HG02840 (cell line): ENCODE results near the gene RUNX3.

Experiments
- ATAC-seq: cut with Tn5 transposase; IDR thresholded peaks from one replicate; pipeline ENCODE4 v1.9.1; 2021; ENCODE audit warnings: mild to moderate bottlenecking, moderate library complexity, moderate number of reproducible peaks; ENCODE audit not compliant: unreplicated experiment, low FRiP score

RUNX3 gene

GRCh38 chr1:24963943-24964693 lies 34.0 kb upstream of the RUNX3 start:
- ATAC-seq = no peak

GRCh38 chr1:24963099-24963872 lies 33.2 kb upstream of the RUNX3 start:
- ATAC-seq = no peak

- no peak for ATAC-seq
These were observed 32.1 kb upstream of the RUNX3 start for GRCh38 chr1:24961961-24962861.

GRCh38 chr1:24961334-24961733 lies 31.3 kb upstream of the RUNX3 start:
- no peak for ATAC-seq

GRCh38 chr1:24960071-24960801 lies 30.2 kb upstream of the RUNX3 start:
- no peak for ATAC-seq

GRCh38 chr1:24959623-24959975 lies 29.5 kb upstream of the RUNX3 start:
- no peak for ATAC-seq

GRCh38 chr1:24958766-24959622 lies 28.9 kb upstream of the RUNX3 start:
- no peak for ATAC-seq

- ATAC-seq = no peak
These were observed 28.0 kb upstream of the RUNX3 start for GRCh38 chr1:24957808-24958752.

- ATAC-seq = no peak
These were observed 27.1 kb upstream of the RUNX3 start for GRCh38 chr1:24957016-24957807.

- no peak for ATAC-seq
These were observed 25.8 kb upstream of the RUNX3 start for GRCh38 chr1:24955779-24956365.

- no peak for ATAC-seq
These were observed 25.1 kb upstream of the RUNX3 start for GRCh38 chr1:24955161-24955560.

GRCh38 chr1:24954631-24955030 lies 24.6 kb upstream of the RUNX3 start:
- ATAC-seq = no peak

- ATAC-seq = no peak
These were observed 23.9 kb upstream of the RUNX3 start for GRCh38 chr1:24954022-24954421.

GRCh38 chr1:24952413-24952841 lies 22.4 kb upstream of the RUNX3 start:
- ATAC-seq = no peak

- ATAC-seq = no peak
These were observed 21.8 kb upstream of the RUNX3 start for GRCh38 chr1:24951810-24952412.

- no peak for ATAC-seq
These were observed 21.3 kb upstream of the RUNX3 start for GRCh38 chr1:24951337-24951736.
